Fibroblast of skin of left biceps (primary cell): Measurements from ENCODE around the gene CTIF.
A peak's percentile ranks its signal among the peaks of the same experiment; 100 is the strongest.

Source experiments
- DNase-seq, 2 experiments: peaks; one replicate each; pipeline ENCODE4 v3.0.0-alpha.2; 2013; ENCODE audit warnings: low read depth in 2 of 2

CTIF gene

DNA sequence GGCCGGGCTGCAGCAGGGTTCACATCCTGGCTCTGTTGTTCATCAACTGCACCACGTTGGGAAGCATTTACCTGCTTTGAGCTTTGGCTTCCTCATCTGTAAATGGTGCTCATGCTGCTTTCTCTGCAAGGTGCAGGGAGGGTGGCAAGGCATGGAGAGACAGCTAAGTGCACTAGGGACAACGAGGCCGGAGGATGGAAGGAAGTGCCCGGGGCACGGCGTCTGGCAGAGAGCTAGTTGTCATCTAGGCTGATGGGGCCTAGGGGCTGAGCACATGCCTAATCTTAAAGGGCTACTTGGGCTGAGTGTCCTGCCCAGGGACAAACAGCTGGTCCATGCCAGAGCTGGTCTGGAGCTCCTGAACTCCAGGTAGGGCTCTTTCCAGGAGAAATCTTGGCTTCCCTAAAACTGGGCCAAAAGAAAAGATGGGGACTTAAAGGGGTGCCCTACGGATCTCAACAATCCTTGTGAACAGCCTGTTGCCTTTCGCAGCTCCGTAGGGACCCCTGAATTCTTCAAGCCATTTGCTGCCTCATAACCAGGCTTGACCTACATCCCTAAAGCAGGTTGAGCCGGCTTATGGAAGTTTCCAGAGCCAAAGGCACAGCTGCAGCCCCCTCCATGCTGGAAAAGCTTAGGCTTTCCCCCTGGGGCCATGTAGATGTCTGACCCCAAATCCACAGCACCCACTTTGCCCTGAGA lies 281.1 kb downstream of the CTIF start:
- DNase-seq: no peak

DNA sequence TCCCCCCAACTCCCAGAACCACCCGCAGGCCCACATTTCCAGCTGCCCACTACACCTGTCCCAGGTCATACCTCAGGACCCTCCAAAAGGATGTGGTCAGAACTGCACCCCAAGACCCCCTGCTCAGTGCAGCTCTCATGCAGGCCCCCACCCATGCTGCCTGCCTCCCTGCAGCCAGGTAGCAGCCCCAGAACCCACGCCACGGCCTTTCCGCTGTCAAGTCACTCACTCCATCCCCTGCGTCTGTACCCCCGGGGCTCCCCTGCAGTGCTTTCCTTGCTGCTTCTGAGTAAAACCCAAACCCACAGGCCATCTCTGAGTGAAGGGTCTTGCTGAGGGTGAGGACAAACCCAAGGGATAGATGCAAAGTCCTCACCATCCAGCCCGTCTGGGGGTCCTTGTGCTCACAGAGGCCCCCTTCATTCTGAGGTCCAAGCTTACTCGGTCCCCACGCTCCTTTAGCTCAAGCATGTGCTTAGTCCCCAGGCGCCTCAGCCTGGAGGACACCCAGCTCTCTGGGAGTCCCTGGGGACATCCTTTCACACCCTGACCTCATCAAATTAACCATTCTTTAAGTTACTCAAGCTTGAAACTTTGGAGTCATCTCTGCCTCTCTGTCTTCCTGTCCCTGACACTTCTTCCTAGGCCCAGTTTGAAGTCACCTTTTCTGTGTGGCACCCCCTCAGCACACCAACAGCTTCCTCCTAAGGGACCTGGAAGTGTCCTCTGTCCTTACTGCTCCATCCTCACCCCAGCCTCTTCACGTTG lies 281.8 kb downstream of the CTIF start:
- DNase-seq: no peak

DNA sequence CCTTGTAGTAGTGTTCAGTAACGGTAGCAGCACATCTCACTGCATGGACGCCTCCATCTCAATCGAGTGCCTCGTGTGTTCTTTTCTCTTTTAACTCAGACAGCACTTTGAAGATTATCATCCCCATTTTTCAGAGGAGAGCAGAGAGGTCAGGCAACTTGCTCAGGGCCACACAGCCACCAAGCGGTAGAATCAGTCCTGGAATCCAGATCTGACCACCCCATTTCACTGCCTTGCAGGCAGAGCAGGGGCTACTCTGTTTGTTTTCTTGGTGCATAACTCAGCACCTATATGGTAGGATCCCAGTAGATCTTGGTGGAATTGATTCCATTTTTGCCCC lies 282.4 kb downstream of the CTIF start:
- no peak for DNase-seq

DNA sequence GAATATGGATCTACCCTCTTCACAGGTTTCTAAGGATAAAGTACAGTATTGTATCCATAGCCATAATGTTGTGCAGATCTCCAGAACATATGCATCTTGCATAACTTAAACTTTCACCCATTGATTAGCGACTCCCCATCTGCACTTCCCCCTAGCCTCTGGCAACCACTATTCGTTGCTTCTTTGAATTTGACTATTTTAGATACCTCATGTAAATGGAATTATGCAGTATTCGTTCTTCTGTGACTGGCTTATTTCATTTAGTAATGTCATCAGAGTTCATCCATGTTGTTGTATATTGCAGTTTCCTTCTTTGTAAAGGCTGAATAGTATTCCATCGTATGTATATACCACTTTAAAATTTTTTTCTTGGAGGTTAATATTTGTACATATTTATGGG lies 283.0 kb downstream of the CTIF start:
- DNase-seq: no peak

DNA sequence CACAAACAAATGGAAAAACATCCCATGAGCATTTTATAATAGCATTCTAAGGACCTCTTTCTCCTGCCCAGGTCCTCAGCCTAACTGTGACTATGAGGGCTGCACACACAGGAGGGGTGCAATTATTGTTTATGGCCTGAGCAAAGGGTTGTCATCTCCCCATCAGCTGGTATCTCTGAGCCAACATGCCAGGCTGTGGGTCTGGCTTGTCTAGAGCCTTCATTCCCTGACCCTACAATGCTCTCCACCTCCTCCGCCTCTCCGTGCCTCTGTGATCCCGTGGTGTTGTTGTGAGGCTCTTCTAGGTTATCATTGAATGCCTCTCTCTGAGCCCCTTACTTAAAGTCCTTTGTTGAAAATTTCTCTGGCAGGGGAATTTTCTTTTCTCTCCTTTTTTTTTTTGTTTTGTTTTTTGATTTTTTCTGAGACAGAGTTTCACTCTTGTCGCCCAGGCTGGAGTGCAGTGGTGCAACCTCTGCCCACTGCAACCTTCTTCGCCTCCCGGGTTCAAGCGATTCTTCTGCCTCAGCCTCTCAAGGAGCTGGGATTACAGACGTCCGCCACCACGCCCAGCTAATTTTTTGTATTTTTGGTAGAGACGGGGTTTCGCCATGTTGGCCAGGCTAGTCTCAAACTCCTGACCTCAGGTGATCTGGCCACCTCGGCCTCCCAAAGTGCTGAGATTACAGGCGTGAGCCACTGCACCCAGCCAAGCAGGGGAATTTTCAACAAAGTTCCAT lies 285.6 kb downstream of the CTIF start:
- no peak for DNase-seq

DNA sequence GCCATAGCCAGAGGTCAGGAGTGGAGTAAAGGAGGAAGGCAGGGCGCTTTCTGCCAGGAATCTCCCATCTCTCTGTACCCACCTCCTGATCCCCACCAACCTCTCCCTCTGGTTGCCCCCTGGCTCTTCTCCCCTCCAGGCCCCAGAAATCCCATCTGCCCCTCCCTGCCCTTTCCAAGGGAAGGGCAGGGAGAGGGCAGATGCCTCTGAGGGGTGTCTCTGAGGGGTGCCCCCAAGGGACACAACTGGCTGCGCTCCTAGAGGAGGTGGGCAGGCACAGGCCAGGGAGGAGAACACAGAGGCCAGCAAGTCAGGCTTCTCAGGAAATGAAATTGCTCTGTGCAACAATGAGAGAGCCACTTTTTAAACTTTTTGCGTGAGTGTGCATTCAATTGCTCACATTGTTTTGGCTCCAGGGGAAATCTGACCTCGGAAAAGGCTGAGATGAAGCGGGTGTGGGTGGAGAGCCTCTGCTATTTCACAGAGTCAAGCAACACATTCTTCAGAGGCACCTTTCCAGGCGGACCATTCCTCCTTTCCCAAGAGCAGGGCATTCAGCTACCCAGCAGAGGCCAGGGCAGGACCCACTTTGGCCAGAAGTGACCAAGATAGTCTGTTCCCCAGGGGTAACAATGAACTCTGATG lies 286.4 kb downstream of the CTIF start:
- DNase-seq: no peak

DNA sequence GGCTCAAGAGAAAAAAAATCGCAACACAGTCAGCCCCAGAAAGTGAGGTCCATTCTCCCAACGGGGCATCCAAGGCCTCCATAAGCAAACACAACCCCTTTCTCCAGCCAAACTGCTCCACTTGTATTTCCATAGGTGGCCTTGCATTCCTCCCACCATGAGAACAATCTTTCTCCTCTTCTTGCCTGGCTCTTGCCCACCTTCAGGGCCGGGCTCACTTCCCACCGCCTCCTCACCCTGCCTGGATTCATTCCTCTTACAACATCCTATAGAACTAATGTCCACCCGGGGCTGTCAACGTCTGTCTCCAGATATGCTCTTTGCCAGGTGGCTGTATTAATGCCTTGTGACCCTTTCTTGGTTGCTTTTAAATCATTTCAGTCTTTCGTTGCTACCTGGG lies 287.4 kb downstream of the CTIF start:
- no peak for DNase-seq

DNA sequence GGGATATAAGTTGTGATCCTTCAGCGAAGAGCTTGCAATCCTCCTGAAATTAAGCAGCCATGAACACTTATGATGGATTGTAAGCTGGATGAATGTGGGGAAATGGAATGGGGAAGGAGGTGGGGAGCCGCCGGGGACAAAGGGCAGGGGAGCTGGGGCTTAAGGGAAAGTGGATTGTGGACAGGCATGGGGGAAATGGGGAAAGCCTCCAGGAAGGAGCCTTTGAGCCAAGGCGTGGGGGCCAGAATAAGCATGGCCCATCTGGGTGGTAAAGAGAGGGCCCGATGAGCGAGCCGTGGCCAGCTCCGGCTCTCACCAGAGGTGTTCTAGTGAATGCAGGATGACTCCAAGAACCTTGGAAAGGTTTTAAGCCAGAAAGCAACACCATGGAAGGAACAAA lies 288.0 kb downstream of the CTIF start:
- no peak for DNase-seq

DNA sequence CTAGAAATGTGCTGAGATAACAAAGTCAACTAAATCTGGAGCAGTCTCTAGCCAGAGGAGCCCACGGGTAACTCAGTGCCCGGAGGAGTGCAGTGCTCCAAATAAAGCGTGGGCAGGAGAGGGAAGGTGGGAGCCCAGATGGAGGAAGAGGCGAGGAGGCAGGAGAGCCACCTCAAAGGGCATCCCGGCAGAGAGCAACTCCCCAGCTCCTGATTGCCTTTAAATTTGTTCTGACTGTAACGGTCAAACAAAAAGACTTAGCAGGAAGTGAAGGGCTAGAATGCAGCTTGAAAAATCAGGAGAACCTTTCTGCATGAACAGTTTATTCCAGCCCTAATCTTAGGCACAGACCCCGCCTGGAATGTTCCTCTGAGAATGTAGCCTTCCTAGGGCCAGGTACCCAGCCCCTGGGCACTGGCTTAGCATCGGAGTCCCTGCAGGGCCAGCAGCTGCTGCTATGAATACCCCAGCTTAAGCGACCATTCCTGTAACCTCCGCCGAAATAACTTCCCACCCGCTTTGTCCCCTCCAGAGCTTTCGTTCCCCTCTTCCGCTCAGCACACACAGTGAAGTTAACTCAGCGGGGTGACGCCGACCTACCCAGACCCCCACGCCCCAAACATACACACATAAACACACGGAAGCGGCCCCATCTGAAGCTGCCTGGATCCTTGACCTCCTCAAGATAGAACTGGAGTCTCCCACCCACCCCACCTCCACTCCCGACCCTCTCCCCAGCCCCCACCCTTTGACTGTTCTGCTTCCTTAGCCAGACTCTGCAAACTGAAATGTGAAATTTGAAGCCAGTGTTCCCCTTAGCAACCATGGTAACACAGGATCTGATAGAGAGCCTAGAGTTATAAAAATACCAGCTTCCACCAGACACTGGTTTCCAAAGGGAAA lies 288.7 kb downstream of the CTIF start:
- no peak for DNase-seq

DNA sequence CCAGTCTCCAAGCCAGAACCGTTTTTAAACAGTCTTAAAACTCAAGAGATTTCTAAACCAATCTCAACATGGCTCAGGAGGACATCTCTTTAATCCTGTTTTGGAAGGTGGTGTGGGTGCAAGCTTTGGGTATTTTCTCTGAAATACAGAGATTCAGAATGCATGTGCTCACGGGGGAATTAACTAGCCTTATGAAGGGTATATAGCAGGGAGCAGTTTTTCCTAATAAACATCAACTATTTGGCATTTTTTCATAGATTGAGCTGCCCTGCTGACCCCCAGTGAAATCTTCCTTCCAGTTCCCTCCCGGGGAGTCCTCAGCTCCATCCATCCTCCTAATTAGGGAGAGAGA lies 289.3 kb downstream of the CTIF start:
- no peak for DNase-seq

DNA sequence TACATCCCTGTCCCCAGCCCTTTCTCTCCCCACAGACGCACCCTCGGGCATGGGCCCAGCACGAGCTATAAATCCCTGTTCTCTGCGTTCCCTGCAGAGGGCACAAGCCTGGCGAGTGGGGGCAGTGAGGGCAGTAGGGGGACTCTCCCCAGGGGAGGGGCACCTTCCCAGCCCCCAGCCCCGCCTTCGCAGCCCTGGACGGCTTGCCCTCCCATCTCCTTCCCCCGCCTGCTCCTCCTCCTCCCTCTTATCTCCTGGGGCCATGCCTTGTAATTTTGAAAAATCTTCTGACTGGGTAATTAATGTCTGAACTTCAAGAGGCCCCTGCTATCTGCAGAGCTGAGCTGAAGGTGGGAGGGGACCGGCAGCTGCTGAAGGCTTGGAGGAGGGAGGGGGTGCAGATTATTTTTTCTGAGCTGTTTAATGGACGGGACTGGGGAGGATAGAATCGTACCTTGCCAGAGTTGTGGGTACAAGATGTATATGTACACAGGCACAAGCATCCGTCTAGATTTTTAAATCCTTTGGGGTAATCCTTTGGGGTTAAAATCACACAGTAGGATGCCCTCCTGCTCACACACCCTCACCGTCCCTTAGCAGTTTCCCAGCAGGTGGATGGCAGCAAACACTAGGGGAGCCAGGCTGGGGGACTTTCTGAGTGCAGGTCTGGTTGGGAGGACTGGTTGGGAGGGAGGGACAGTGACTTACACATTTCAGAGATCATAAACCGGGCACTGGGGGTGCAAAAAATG lies 290.0 kb downstream of the CTIF start:
- no peak for DNase-seq

DNA sequence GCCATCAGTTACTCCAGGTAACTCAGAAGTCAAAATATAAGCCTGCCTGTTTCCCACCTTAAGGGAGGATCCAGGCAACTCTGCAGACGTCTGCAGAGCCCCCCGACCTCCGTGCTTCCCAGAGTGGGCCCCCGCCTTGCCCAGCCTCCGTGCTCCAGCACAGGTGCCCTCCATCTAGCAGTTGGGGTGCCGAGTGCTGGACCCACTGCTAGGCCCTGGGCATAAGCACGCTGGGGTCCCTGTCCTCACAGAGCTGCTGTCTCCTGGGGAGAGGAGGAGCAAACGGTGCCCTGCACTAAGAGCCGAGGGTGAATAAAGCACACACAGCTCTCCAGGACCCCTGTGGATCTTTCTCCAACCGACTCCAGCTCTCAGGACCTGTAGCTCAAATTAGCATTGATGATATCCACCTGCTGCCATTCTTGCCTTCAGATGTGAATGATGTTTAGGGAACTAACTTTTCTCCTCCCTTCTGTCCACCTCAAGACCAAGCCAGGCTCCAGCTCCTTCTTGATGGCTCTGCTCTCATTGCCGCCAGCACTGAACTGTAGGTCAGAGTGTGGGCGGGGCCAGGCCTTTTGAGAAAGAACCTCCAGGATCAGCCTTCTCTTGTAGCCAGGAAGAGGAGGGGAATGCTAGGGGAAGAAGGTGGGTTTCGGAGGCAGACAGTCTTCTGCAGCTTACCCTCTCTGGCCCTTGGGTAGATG lies 290.8 kb downstream of the CTIF start:
- DNase-seq: no peak

DNA sequence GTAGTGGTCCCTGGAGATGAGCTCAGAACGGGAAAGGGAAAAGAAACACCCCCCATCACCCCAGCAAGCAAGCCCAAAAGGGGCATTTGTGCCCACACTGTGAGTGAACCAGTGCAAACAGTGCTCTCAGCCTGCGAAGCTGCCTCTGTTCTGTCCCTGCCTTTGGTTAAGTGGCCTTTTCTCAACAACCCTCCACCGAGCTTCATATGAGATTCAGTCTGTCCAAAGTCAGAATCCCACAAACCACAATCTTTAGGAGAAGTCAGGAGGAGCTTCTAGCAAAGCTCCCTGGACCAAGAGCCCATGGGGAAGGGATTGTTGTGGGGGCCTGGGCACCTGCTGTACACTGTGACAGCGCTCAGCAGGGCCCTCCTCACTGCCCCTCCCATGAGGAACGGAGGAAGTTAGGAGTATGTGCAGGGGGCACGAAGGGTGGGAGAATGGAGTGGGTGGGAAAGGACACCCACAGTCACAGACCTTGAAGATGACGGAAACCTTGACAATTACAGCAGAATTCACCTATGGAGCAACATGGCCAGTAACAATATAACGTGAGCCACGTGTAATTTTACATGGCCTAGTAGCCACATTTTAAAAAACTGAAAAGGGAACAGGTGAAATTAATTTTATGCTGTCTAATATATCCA lies 292.4 kb downstream of the CTIF start:
- no peak for DNase-seq

DNA sequence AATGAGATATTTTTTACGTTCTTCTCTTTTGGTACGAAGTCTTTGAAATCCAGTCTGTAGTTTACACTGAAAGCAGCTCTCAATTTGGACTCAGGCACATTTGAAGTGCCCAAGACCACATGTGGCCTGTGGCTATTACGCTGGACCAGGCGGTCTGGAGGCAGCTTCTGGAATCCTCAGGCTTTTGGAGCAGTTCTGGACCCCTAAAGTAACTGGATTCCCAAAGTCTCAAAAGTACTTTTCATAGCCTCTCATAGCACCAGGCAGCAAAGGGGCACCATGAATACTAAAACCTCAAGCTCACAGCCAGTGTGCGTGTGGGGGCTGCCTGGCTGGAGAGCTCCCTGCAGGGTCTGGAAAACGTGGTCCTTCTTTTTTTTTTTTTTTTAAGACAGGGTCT lies 293.0 kb downstream of the CTIF start:
- DNase-seq: no peak

DNA sequence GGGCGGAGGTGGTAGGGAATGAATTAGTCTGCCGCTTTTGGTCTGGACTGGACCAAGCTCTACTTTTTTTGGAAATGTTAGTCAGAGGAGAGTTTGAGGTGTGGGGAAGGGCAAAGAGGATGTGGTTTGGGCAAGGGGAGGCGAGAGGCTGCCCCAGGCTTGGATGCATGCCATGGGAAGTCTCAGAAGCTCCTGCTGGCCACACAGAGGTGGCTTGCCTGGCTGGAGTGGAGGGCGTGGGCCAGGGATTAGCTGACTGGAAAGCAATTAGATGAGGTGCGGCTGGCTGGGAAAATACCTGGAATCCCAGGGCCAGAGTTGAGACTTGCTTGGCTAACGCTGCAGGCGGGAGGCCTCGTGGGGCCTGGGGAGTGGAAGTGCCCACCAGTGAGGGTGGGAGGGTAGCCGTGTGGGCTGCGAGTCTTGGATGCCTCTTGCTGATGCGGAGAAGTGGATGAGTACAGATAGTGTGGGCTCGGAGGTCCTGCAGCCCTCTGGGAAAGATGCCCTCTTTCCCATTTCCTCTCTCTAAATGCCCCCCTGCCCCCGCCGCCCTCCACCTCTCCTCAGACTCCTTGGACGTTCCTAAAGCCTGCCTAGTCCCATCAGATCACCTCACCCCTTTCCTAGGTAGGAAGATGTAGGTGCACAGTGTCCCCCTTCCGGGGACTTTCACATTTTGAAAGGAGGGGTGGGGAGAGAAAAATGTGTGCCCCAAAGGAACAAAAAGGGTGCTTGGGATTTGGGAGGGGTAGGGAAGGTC lies 294.3 kb downstream of the CTIF start:
- no peak for DNase-seq

DNA sequence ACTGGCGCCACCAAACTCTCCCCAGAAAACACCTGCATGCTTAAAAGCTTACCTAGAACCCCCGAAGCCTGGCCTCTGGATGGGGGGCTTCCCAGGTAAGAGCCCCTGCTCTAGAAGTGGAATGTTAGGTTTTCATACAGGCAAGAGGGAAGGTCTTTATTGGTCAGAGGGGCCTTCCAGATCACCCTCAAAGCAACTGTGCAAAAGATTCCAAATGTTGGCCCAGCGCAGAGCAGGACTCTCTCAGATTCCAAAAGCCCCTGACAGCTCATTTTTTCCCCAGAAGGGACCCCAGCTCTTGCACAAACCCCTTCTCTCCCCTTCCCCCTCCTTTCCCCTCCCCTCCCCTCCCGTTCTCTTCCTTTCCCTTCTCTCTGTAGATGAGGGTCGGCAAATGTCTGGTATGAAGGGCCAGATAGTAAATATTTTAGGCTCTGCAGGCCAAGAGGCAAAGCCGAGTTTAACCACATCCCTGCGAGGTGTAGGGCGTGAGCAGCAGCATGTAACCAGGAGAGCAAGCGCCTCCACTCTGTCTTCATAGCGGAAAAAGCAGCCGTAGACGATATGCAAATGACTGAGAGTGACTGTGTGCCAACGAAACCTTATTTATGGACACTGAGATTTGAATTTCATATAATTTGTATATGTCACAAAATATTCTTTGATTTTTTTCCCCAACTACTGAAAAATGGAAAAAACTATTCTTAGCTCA lies 295.0 kb downstream of the CTIF start:
- no peak for DNase-seq

DNA sequence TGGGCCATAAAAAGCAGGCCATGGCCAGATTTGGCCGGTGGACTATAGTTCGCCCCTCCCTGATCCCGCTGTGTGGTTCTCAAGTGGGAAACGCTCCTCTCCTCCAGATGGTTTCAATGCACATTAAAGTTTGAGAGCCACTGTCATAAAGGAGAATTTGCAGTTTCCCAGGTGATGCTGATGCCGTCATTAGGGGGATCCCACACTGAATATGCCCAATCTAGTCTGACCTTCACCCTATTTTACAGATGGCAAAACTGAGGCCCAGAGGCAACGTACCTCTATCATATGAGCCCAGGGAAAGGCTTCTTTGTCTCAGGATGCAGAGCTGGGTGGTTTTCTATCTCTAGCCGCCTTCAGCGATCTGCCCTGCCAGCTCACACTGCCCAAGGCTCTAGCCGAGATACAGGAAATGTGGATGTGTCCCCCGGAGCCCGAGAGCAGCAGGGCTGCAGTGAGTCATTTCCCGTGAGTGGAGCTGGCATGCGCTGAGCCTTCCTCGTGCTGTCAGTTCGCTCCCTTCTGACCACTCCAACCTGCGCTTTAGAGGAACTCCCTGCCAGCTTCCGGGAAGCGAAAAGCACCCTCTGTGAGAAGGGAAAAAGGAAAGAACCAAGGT lies 295.7 kb downstream of the CTIF start:
- peak; percentile 31 to 39 for DNase-seq

DNA sequence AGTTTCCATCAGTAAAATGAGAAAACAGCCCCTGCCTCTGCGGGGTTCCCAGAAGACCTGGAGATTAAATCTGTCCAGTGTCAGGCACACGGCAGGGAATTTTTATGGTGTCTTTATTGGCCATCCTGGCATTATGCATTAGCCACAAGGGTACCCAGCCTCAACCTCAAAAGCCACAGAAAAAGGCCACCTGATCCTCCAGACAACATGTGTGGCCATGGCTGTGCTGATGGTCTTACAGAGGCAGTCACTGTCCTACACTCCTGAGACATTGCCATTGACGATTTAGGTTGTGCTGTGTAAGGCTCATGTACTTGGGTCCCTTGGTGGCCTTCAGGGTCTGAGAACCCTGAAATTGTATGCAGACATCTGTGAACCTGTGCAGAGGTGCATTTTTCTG lies 296.3 kb downstream of the CTIF start:
- no peak for DNase-seq
